ENCODE results near the gene METAP2.

- no peak for TF ChIP-seq CTCF (IDR thresholded peaks at IDR 0.05 in 4 of 5, conservative IDR thresholded peaks at IDR 0.05 in 1 of 5)
- no peak for TF ChIP-seq POLR2A (IDR thresholded peaks at IDR 0.05)
Observed at GRCh38 chr12:95504140-95504539, 30.2 kb downstream of the METAP2 start.
